ENCODE data around the gene OR56B1.
"Not testable (repeated sequence)": the region's sequence is repeated elsewhere in the genome, so short reads cannot be mapped to it uniquely, and the experiment has no call there.

The OR56B1 gene

GRCh38 chr11:5705688-5706087, 30.6 kb upstream of the OR56B1 start:
- peak; percentile 57 for FAIRE-seq

DNA sequence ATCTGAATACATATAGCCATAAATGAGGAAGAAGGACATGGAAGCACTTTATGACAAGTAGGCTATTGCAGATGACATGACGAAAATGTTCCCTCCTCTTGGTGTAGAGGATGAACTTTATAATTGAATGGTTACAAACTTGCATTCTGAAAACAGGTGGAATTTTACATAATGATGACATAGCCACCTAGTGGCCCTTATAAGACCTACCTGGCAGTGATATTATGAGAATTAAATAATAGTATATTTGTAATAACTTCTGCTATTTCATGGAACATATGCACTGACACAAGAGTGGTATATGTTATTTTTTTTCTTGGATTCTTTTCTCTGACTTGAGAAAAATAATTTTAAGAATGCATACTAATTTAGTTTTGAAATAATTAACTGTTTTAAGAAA, 23.7 kb upstream of the OR56B1 start:
- no peak for DNase-seq (ENCODE audit: insufficient read length, low spot score)
- no peak for FAIRE-seq
- no peak for TF ChIP-seq POLR2A (IDR thresholded peaks at IDR 0.05; ENCODE audit: low read depth, low read length)

More at GRCh38 chr11:5705688-5706087, 30.6 kb upstream of the OR56B1 start:
- no peak for TF ChIP-seq POLR2A (IDR thresholded peaks at IDR 0.05; ENCODE audit: low read depth, low read length)
- no peak for DNase-seq (ENCODE audit: insufficient read length, low spot score)

- no peak for TF ChIP-seq POLR2A (IDR thresholded peaks at IDR 0.05; ENCODE audit: low read depth, low read length)
- FAIRE-seq (no peak), DNase-seq (ENCODE audit: insufficient read length, low spot score) (no peak)
Observed at GRCh38 chr11:5713695-5714094, 22.6 kb upstream of the OR56B1 start.

DNA sequence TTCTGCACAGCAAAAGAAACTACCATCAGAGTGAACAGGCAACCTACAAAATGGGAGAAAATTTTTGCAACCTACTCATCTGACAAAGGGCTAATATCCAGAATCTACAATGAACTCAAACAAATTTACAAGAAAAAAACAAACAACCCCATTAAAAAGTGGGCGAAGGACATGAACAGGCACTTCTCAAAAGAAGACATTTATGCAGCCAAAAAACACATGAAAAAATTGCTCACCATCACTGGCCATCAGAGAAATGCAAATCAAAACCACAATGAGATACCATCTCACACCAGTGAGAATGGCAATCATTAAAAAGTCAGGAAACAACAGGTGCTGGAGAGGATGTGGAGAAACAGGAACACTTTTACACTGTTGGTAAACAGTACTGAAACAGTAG, 19.7 kb upstream of the OR56B1 start:
- DNase-seq (ENCODE audit: insufficient read length, low spot score); FAIRE-seq: not testable (repeated sequence)

- TF ChIP-seq POLR2A (IDR thresholded peaks at IDR 0.05; ENCODE audit: low read depth, low read length) = no peak
- FAIRE-seq (no peak), DNase-seq (ENCODE audit: insufficient read length, low spot score) (no peak)
Observed at GRCh38 chr11:5719703-5720495, 16.3 kb upstream of the OR56B1 start.

DNA sequence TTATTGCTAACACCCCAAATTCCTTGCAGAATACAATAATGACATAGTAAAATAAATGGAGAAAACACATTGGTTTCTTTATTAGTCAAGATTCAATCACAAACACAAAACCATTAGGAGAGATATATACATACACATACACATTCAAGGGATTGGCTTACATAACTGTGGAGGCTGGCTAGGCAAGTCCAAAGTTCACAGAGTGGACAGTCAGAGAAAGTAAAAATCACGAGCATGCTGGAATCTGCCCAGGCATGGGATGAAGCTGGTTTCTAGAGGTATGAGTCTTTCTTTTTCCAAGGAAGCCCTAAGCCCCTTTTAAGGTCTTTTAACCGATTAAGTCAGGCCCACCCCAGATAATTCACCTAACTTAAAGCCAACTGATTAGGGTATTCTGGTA, 13.6 kb upstream of the OR56B1 start:
- no peak for DNase-seq (ENCODE audit: insufficient read length, low spot score)
- no peak for TF ChIP-seq POLR2A (IDR thresholded peaks at IDR 0.05; ENCODE audit: low read depth, low read length)
- FAIRE-seq = no peak

- FAIRE-seq = no peak
- TF ChIP-seq POLR2A (IDR thresholded peaks at IDR 0.05; ENCODE audit: low read depth, low read length) = no peak
- no peak for DNase-seq (ENCODE audit: insufficient read length, low spot score)
Observed at GRCh38 chr11:5726351-5726750, 9.9 kb upstream of the OR56B1 start.

- TF ChIP-seq POLR2A (IDR thresholded peaks at IDR 0.05; ENCODE audit: low read depth, low read length) = no peak
- no peak for DNase-seq (ENCODE audit: insufficient read length, low spot score)
- FAIRE-seq = no peak
Observed at GRCh38 chr11:5727691-5728090, 8.6 kb upstream of the OR56B1 start.

DNA sequence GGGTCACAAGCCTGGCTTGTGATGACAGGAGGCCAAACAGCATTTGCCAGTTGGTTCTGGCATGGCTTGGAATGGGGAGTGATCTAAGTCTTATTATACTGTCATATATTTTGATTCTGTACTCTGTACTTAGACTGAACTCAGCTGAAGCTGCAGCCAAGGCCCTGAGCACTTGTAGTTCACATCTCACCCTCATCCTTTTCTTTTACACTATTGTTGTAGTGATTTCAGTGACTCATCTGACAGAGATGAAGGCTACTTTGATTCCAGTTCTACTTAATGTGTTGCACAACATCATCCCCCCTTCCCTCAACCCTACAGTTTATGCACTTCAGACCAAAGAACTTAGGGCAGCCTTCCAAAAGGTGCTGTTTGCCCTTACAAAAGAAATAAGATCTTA, 843 bp downstream of the OR56B1 start:
- DNase-seq (ENCODE audit: insufficient read length, low spot score) (no peak), FAIRE-seq (no peak)
- no peak for TF ChIP-seq POLR2A (IDR thresholded peaks at IDR 0.05; ENCODE audit: low read depth, low read length)

DNA sequence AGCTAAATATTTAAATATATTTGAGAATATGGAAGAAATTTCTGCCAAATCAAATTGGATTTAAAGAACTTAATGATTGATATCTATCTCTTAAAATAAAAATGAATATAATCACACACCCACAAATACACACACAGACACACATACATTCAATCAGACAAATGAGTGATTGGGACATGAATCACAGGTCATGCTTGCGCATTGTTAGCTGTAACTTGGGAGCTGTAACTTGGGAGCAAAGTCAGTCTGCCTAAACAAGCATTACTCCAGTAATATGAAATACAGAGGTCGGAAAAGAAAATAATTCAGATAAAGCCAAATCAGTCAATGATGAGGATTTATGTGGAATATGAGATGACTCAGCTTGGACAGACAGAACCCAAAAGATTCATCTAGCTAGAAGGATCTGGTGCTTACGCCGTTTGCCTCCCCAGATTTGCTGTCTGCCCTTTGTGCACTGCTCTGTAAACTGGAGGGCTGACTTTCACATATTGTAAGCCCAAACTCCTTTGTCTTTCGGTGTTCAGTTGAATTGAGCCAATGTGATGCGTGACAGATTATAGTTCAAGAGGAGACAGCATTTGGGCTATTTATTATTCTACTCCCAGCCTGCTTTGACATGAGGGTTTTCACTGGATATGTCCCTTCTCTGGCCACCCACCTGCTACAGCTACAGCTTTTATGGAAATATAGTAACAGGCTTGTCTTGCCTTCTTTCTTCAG, 1.6 kb downstream of the OR56B1 start:
- FAIRE-seq = peak; percentile 97
- DNase-seq (ENCODE audit: insufficient read length, low spot score) = no peak
- TF ChIP-seq POLR2A (IDR thresholded peaks at IDR 0.05; ENCODE audit: low read depth, low read length) = no peak

GRCh38 chr11:5738431-5738830, 2.2 kb downstream of the OR56B1 start:
- FAIRE-seq = peak; percentile 57

GRCh38 chr11:5746614-5747013, 10.4 kb downstream of the OR56B1 start:
- FAIRE-seq (peak; percentile 67), DNase-seq (ENCODE audit: insufficient read length, low spot score) (no peak)
- no peak for TF ChIP-seq POLR2A (IDR thresholded peaks at IDR 0.05; ENCODE audit: low read depth, low read length)

More at GRCh38 chr11:5738431-5738830, 2.2 kb downstream of the OR56B1 start:
- no peak for DNase-seq (ENCODE audit: insufficient read length, low spot score)
- no peak for TF ChIP-seq POLR2A (IDR thresholded peaks at IDR 0.05; ENCODE audit: low read depth, low read length)

GRCh38 chr11:5749836-5750235, 13.6 kb downstream of the OR56B1 start:
- no peak for FAIRE-seq
- TF ChIP-seq POLR2A (IDR thresholded peaks at IDR 0.05; ENCODE audit: low read depth, low read length) = no peak

DNA sequence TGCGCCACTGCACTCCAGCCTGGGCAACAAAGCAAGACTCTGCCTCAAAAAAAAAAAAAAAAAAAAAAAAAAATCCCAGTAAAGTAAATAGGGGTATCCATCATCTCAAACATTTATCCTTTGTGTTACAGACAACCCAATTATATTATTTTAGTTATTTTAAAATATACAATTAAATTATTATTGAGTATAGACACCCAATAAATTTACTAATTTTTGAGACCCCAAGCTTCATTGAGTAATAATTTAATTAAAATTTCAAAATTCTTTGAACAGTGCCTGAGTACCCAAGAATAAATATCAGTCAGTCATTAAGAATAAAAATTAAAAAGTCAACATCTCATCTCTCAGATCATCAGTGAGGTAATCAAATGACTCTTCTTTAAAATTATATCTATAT, 17.7 kb downstream of the OR56B1 start, which contains the start of gene OR52N4:
Gene OR52N4 (plus strand): TSS at position 301 of the 400 bp plus-strand sequence. CDS start 498 bp downstream, outside the sequence.
- TF ChIP-seq POLR2A (IDR thresholded peaks at IDR 0.05; ENCODE audit: low read depth, low read length) = no peak
- no peak for DNase-seq (ENCODE audit: insufficient read length, low spot score)
- no peak for FAIRE-seq

More at GRCh38 chr11:5749836-5750235, 13.6 kb downstream of the OR56B1 start:
- no peak for DNase-seq (ENCODE audit: insufficient read length, low spot score)

DNA sequence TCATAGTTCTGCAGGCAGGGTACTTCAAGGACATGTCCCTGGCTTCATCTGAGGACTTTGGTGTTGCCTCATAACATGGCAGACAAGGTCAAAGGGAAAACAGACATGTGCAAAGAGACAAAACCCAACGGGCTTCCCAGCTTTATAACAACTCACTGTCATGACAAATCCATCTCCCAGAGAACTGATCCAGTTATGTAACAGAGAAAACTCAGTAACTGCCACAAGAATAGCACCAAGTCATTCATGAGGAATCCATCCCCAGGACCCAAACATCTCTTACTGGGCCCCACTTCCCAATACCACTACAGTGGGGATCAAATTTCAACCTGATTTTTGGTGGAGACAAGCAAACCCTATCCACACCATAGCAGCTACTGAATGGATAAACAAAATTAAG, 30.8 kb downstream of the OR56B1 start:
- DNase-seq (ENCODE audit: insufficient read length, low spot score) = no peak
- FAIRE-seq = peak; percentile 23
- TF ChIP-seq POLR2A (IDR thresholded peaks at IDR 0.05; ENCODE audit: low read depth, low read length) = no peak
